Endothelial cell of umbilical vein (primary cell): ENCODE data around the gene UBE2U. TPM values are rescaled to one million over a fixed set of nuclear protein-coding genes. Genes with fewer than 3 reads are reported as not detected.

ENCODE experiments used
- BruUV-seq: library from RNA; stranded (reverse); fragments of 400-500 nt; replicated peaks from 2 replicates; lab custom pipeline; 2021; lab: Mats Ljungman, UMichigan
- CTCF ChIA-PET: fragments of 300-600, 350-600 bp; sonication (Branson Sonifier 250); formaldehyde crosslinking; loops from one replicate; lab custom pipeline; 2021; ENCODE audit warnings: antibody characterized with exemption, inconsistent platforms; lab: Charles Lee
- POLR2A ChIA-PET: fragments of 300-600, 350-600 bp; sonication (Branson Sonifier 250); formaldehyde crosslinking; loops from one replicate; lab custom pipeline; 2021; ENCODE audit warnings: antibody characterized with exemption, inconsistent platforms; lab: Charles Lee
- DNase-seq: peaks from one replicate; pipeline ENCODE4 v3.0.0-alpha.2; 2011; ENCODE audit warnings: low read depth, low spot score
- FAIRE-seq: peaks from 2 replicates; lab custom pipeline; 2011; peaks lifted over from hg19 to GRCh38; lab: Jason Lieb, UNC
- H2AFZ ChIP-seq: 2 replicates; pipeline ENCODE4 v1.6.0; 2012; ENCODE audit warnings: low read depth, low read length, control low read depth, inconsistent platforms
- H3K27ac ChIP-seq: 2 replicates; pipeline ENCODE4 v1.5.1; 2011; ENCODE audit warnings: low read depth, mild to moderate bottlenecking, control low read depth, low read length, moderate library complexity; ENCODE audit not compliant: insufficient read depth
- H3K27me3 ChIP-seq, 2 experiments: 2 replicates each; pipeline versions ENCODE4 v1.6.0 to v1.6.1; 2011; ENCODE audit warnings: low read length in 2 of 2, mixed read lengths in 1 of 2; ENCODE audit not compliant: control insufficient read depth in 2 of 2, insufficient read depth in 2 of 2
- H3K36me3 ChIP-seq, 2 experiments: 2 replicates in 1 of 2; 3 replicates in 1 of 2; pipeline ENCODE4 v1.5.1; 2011; ENCODE audit warnings: low read length in 2 of 2, mild to moderate bottlenecking in 1 of 2, moderate library complexity in 1 of 2; ENCODE audit not compliant: control insufficient read depth in 2 of 2, insufficient read depth in 2 of 2; ENCODE audit errors: extremely low read depth in 1 of 2
- H3K4me1 ChIP-seq: 3 replicates; pipeline ENCODE4 v1.5.1; 2011; ENCODE audit warnings: mild to moderate bottlenecking, low read length; ENCODE audit not compliant: control insufficient read depth, insufficient read depth; ENCODE audit errors: extremely low read depth
- H3K4me2 ChIP-seq: 2 replicates; pipeline ENCODE4 v1.6.1; 2011; ENCODE audit warnings: low read length, control low read depth, mixed read lengths; ENCODE audit not compliant: insufficient read depth
- H3K4me3 ChIP-seq, 3 experiments: fragments of 200-600 bp in 1 of 3; sonication (generic), shearing (Covaris generic) in 1 of 3; replicated peaks in 1 of 3; 2 replicates each; pipeline ENCODE4 v1.5.1; 2011 to 2016; ENCODE audit warnings: control low read depth in 3 of 3, low read length in 3 of 3, mild to moderate bottlenecking in 2 of 3, inconsistent platforms in 1 of 3, low read depth in 1 of 3, moderate library complexity in 1 of 3; ENCODE audit not compliant: insufficient read depth in 1 of 3
- H3K79me2 ChIP-seq: 2 replicates; pipeline ENCODE4 v1.6.0; 2012; ENCODE audit warnings: low read length, inconsistent platforms; ENCODE audit not compliant: control insufficient read depth, insufficient read depth
- H3K9ac ChIP-seq: replicated peaks from 2 replicates; pipeline ENCODE3; 2011; ENCODE audit warnings: low read length, control low read depth; ENCODE audit not compliant: insufficient read depth; ENCODE audit errors: extremely low read depth
- H3K9me1 ChIP-seq: replicated peaks from 3 replicates; pipeline ENCODE4 v1.6.0; 2011; ENCODE audit warnings: mild to moderate bottlenecking, low read length; ENCODE audit not compliant: control insufficient read depth, insufficient read depth; ENCODE audit errors: extremely low read depth
- H3K9me3 ChIP-seq: replicated peaks from 2 replicates; pipeline ENCODE4 v1.5.1; 2012; ENCODE audit warnings: low read length, inconsistent platforms; ENCODE audit not compliant: control insufficient read depth, insufficient read depth
- H4K20me1 ChIP-seq: replicated peaks from 2 replicates; pipeline ENCODE3; 2011; ENCODE audit warnings: mild to moderate bottlenecking, low read length; ENCODE audit not compliant: control insufficient read depth, insufficient read depth; ENCODE audit errors: extremely low read depth
- EZH2 ChIP-seq: IDR thresholded peaks from 2 replicates; pipeline ENCODE4 v1.6.1; 2012; ENCODE audit warnings: borderline replicate concordance, low read depth, mild to moderate bottlenecking, moderate library complexity, low read length, inconsistent platforms; ENCODE audit not compliant: severe bottlenecking
- FOS ChIP-seq: IDR thresholded peaks from 2 replicates; pipeline ENCODE4 v1.6.1; 2011; ENCODE audit warnings: mild to moderate bottlenecking, low read length, moderate library complexity, borderline replicate concordance; ENCODE audit not compliant: insufficient read depth
- GATA2 ChIP-seq: IDR thresholded peaks from 2 replicates; pipeline ENCODE4 v1.7.0; 2011; ENCODE audit warnings: low read depth, mild to moderate bottlenecking, moderate library complexity, mixed read lengths, low read length; ENCODE audit not compliant: insufficient read length, insufficient read depth
- JUN ChIP-seq: IDR thresholded peaks from 2 replicates; pipeline ENCODE4 v1.6.1; 2011; ENCODE audit warnings: borderline replicate concordance, low read depth; ENCODE audit not compliant: insufficient read length, insufficient read depth
- MAX ChIP-seq: IDR thresholded peaks from 2 replicates; pipeline ENCODE4 v1.6.1; 2011; ENCODE audit not compliant: insufficient read depth, insufficient read length
- MYC ChIP-seq: IDR thresholded peaks from one replicate; pipeline ENCODE4 v1.6.1; 2011; ENCODE audit warnings: mild to moderate bottlenecking, low read depth, low read length
- POLR2A ChIP-seq: IDR thresholded peaks from 2 replicates; pipeline ENCODE4 v1.6.1; 2012; ENCODE audit warnings: low read depth, mild to moderate bottlenecking, control low read depth, low read length
- POLR2AphosphoS5 ChIP-seq: IDR thresholded peaks from 2 replicates; pipeline ENCODE4 v1.6.1; 2012; ENCODE audit warnings: low read depth, mild to moderate bottlenecking, control low read depth, low read length, moderate library complexity; ENCODE audit not compliant: insufficient read depth
- dilution Hi-C: fragments of 300-500 bp; cut with MboI; formaldehyde crosslinking; loops from one replicate; pipeline ENCODE4 v1.15.0; 2019; ENCODE audit warnings: low sequenced_read_pairs; ENCODE audit not compliant: extremely low pct_ligation_motif_present
- intact Hi-C: fragments of 100-400 bp; cut with micrococcal nuclease; formaldehyde crosslinking; loops from one replicate; pipeline ENCODE4 v1.10.0; 2022
- polyA plus RNA-seq, 4 experiments: library from polyadenylated mRNA; depleted of rRNA in 3 of 4; stranded (reverse) in 3 of 4; unstranded in 1 of 4; fragments of >200 nt; gene quantifications; 2 replicates each; pipeline versions ENCODE4 v1.2.1 to v1.2.3, GENCODE V29; 2011 to 2012; ENCODE audit warnings: missing spikeins in 1 of 4
- total RNA-seq: library from RNA; stranded (reverse); gene quantifications from 2 replicates; pipeline ENCODE4 v1.2.3, GENCODE V29; 2021
- TF ChIP-seq, protein P1 (sequence below), 2 donors: IDR thresholded peaks; 1 replicate in 1 of 2; 2 replicates in 1 of 2; pipeline ENCODE4 v1.5.1; 2011; ENCODE audit warnings: low read length in 2 of 2, mild to moderate bottlenecking in 2 of 2, moderate library complexity in 2 of 2, control low read depth in 1 of 2, inconsistent platforms in 1 of 2, low read depth in 1 of 2; ENCODE audit not compliant: insufficient read depth in 1 of 2; ENCODE audit errors: extremely low read depth in 1 of 2

UBE2U gene
- total and polyA plus RNA-seq, 2 donors (not counting 3 experiments of a cell fraction or from before 2014, with no cell fraction given), result not detected

DNA sequence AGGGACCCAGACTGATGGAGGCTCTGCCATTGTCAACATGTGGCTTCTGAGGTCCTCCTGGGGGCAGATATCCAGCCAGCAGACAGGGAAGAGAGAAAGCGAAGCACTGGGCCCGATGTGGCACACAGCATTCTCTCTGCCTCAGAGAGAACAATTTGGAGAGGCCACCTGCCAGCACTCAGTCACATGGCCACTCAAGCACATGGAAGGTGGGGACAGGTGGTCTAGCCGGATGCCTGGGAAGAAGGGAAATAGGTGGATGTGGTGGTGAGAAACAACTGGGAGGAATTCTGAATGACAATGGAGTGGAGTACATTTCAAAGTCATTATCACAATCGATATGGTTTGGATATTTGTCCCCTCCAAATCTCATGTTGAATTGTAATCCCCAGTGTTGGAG, 109.0 kb downstream of the UBE2U start:
- H3K9ac ChIP-seq, result no peak overlapping the region
- CTCF ChIA-PET, result no interaction called here
- no peak overlapping the region for H3K27ac ChIP-seq
- no peak overlapping the region for H3K4me3 ChIP-seq
- intact Hi-C loops, result no loop called here
- no peak overlapping the region for H3K4me2 ChIP-seq
- no peak overlapping the region for H2AFZ ChIP-seq
- no peaks in the 10 kb centered on the region for H3K9me3 ChIP-seq
- H3K27me3 ChIP-seq, result peaks cover 0 to 2% of the 10 kb centered on the region in 2 experiments
- no peaks in the 10 kb centered on the region for H3K79me2 ChIP-seq
- DNase-seq (no peak), FAIRE-seq (no peak)
- POLR2A ChIA-PET, result no interaction called here
- H4K20me1 ChIP-seq, result no peaks in the 10 kb centered on the region
- TF ChIP-seq EZH2 (no peak), POLR2AphosphoS5 (no peak), JUN (no peak), MAX (no peak), FOS (no peak), GATA2 (no peak), MYC (no peak), POLR2A (no peak)
- TF ChIP-seq, protein P1, sequence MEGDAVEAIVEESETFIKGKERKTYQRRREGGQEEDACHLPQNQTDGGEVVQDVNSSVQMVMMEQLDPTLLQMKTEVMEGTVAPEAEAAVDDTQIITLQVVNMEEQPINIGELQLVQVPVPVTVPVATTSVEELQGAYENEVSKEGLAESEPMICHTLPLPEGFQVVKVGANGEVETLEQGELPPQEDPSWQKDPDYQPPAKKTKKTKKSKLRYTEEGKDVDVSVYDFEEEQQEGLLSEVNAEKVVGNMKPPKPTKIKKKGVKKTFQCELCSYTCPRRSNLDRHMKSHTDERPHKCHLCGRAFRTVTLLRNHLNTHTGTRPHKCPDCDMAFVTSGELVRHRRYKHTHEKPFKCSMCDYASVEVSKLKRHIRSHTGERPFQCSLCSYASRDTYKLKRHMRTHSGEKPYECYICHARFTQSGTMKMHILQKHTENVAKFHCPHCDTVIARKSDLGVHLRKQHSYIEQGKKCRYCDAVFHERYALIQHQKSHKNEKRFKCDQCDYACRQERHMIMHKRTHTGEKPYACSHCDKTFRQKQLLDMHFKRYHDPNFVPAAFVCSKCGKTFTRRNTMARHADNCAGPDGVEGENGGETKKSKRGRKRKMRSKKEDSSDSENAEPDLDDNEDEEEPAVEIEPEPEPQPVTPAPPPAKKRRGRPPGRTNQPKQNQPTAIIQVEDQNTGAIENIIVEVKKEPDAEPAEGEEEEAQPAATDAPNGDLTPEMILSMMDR (IDR thresholded peaks at IDR 0.05; ENCODE audit: extremely low read depth in 1 of 2, insufficient read depth in 1 of 2, low read depth in 1 of 2, low read length in 2 of 2), result no peak
- dilution Hi-C loops, result no loop called here
- BruUV-seq, result no TSS peak
- no peaks in the 10 kb centered on the region for H3K36me3 ChIP-seq
- H3K4me1 ChIP-seq, result no peaks in the 10 kb centered on the region
- H3K9me1 ChIP-seq, result no peaks in the 10 kb centered on the region
